H9 (cell line): ENCODE data around the gene MYF6. TPM values are rescaled to one million over a fixed set of nuclear protein-coding genes. Genes with fewer than 3 reads are reported as not detected.

Experiments used
- DNase-seq: peaks from one replicate; pipeline ENCODE4 v3.0.0-alpha.2; 2017
- H2AFZ ChIP-seq: one replicate; pipeline ENCODE4 v1.6.1; 2013; ENCODE audit warnings: mild to moderate bottlenecking, low read length, control low read depth, moderate library complexity
- H2AK5ac ChIP-seq: 2 replicates; pipeline ENCODE4 v1.6.1; 2013; ENCODE audit warnings: low read length, control low read depth, mixed read lengths; ENCODE audit not compliant: insufficient read length
- H2BK120ac ChIP-seq: one replicate; pipeline ENCODE4 v1.6.1; 2013; ENCODE audit warnings: low read depth, mild to moderate bottlenecking, low read length, control low read depth, inconsistent platforms; ENCODE audit not compliant: poor library complexity, severe bottlenecking
- H2BK12ac ChIP-seq: 2 replicates; pipeline ENCODE4 v1.6.1; 2013; ENCODE audit warnings: low read length, control low read depth, mixed read lengths, low read depth; ENCODE audit not compliant: insufficient read length
- H2BK15ac ChIP-seq: 2 replicates; pipeline ENCODE4 v1.6.1; 2013; ENCODE audit warnings: low read depth, low read length, control low read depth
- H2BK20ac ChIP-seq: one replicate; pipeline ENCODE4 v1.6.1; 2013; ENCODE audit warnings: low read depth, mild to moderate bottlenecking, low read length, control low read depth, inconsistent platforms; ENCODE audit not compliant: poor library complexity, severe bottlenecking
- H2BK5ac ChIP-seq: 2 replicates; pipeline ENCODE4 v1.6.1; 2013; ENCODE audit warnings: low read length, control low read depth, mixed read lengths; ENCODE audit not compliant: insufficient read length
- H3K14ac ChIP-seq: 2 replicates; pipeline ENCODE4 v1.6.1; 2013; ENCODE audit warnings: low read length, control low read depth; ENCODE audit not compliant: insufficient read depth
- H3K18ac ChIP-seq: 2 replicates; pipeline ENCODE4 v1.6.1; 2013; ENCODE audit warnings: low read depth, mild to moderate bottlenecking, mixed read lengths, low read length, control low read depth; ENCODE audit not compliant: insufficient read length
- H3K23ac ChIP-seq: 2 replicates; pipeline ENCODE4 v1.6.1; 2013; ENCODE audit warnings: low read length, control low read depth, mixed read lengths, low read depth; ENCODE audit not compliant: insufficient read length
- H3K23me2 ChIP-seq: 2 replicates; pipeline ENCODE4 v1.6.1; 2013; ENCODE audit warnings: low read depth, mild to moderate bottlenecking, mixed read lengths, low read length, control low read depth; ENCODE audit not compliant: insufficient read length, poor library complexity, severe bottlenecking
- H3K27ac ChIP-seq: 2 replicates; pipeline ENCODE4 v1.5.1; 2013; ENCODE audit warnings: low read length, control low read depth, mixed read lengths, low read depth; ENCODE audit not compliant: insufficient read length
- H3K27me3 ChIP-seq: 2 replicates; pipeline ENCODE4 v1.6.1; 2013; ENCODE audit warnings: low read length, control low read depth, inconsistent platforms; ENCODE audit not compliant: insufficient read depth
- H3K4ac ChIP-seq: 2 replicates; pipeline ENCODE4 v1.6.1; 2013; ENCODE audit warnings: low read depth, mild to moderate bottlenecking, control low read depth, inconsistent platforms, low read length, moderate library complexity
- H3K4me1 ChIP-seq: 2 replicates; pipeline ENCODE4 v1.6.1; 2013; ENCODE audit warnings: low read length, control low read depth, inconsistent platforms; ENCODE audit not compliant: insufficient read depth
- H3K4me2 ChIP-seq: 2 replicates; pipeline ENCODE4 v1.6.1; 2013; ENCODE audit warnings: low read length, control low read depth, mixed read lengths; ENCODE audit not compliant: insufficient read length, insufficient read depth
- H3K56ac ChIP-seq: 2 replicates; pipeline ENCODE4 v1.6.1; 2013; ENCODE audit warnings: low read depth, mild to moderate bottlenecking, mixed read lengths, low read length, control low read depth; ENCODE audit not compliant: insufficient read length
- H3K79me1 ChIP-seq: 2 replicates; pipeline ENCODE4 v1.6.1; 2013; ENCODE audit warnings: low read depth, mild to moderate bottlenecking, moderate library complexity, low read length, control low read depth, inconsistent platforms; ENCODE audit not compliant: insufficient read depth, poor library complexity, severe bottlenecking
- H3K79me2 ChIP-seq: 2 replicates; pipeline ENCODE4 v1.6.1; 2013; ENCODE audit warnings: low read length, control low read depth, inconsistent platforms; ENCODE audit not compliant: insufficient read depth
- H3K9ac ChIP-seq: 2 replicates; pipeline ENCODE4 v1.6.1; 2013; ENCODE audit warnings: low read length, control low read depth, mixed read lengths; ENCODE audit not compliant: insufficient read length; ENCODE audit errors: extremely low read depth
- H3K9me3 ChIP-seq: one replicate; pipeline ENCODE4 v1.6.1; 2013; ENCODE audit warnings: low read depth, low read length, inconsistent platforms; ENCODE audit not compliant: control insufficient read depth
- H3T11ph ChIP-seq: one replicate; pipeline ENCODE4 v1.6.1; 2013; ENCODE audit warnings: mild to moderate bottlenecking, low read length, control low read depth, inconsistent platforms
- H4K20me1 ChIP-seq: one replicate; pipeline ENCODE4 v1.6.1; 2013; ENCODE audit not compliant: control insufficient read depth, insufficient read length, insufficient read depth
- H4K5ac ChIP-seq: 2 replicates; pipeline ENCODE4 v1.6.1; 2013; ENCODE audit warnings: low read depth, mild to moderate bottlenecking, mixed read lengths, low read length, control low read depth; ENCODE audit not compliant: insufficient read length
- H4K8ac ChIP-seq: replicated peaks from 2 replicates; pipeline ENCODE4 v1.6.1; 2013; ENCODE audit warnings: low read length, control low read depth, mixed read lengths, low read depth; ENCODE audit not compliant: insufficient read length
- H4K91ac ChIP-seq: 2 replicates; pipeline ENCODE4 v1.6.1; 2013; ENCODE audit warnings: low read depth, mild to moderate bottlenecking, moderate library complexity, mixed read lengths, low read length, control low read depth; ENCODE audit not compliant: insufficient read length
- H3K27ac Mint-ChIP-seq, 3 experiments: 2 replicates in 2 of 3; 3 replicates in 1 of 3; pipeline ENCODE4 v1.8.0; 2020 to 2021; ENCODE audit warnings: mixed read lengths in 3 of 3, mild to moderate bottlenecking in 1 of 3, moderate library complexity in 1 of 3
- H3K27me3 Mint-ChIP-seq: 2 replicates; pipeline ENCODE4 v1.8.0; 2021; ENCODE audit warnings: low read depth, mild to moderate bottlenecking, moderate library complexity, mixed read lengths
- H3K36me3 Mint-ChIP-seq, 3 experiments: 2 replicates in 2 of 3; 3 replicates in 1 of 3; pipeline ENCODE4 v1.8.0; 2020 to 2021; ENCODE audit warnings: low read depth in 3 of 3, mixed read lengths in 3 of 3; ENCODE audit not compliant: insufficient read depth in 1 of 3
- H3K4me1 Mint-ChIP-seq, 2 experiments: 2 replicates each; pipeline ENCODE4 v1.8.0; 2020; ENCODE audit warnings: mixed read lengths in 2 of 2
- H3K4me3 Mint-ChIP-seq, 2 experiments: 2 replicates in 1 of 2; 3 replicates in 1 of 2; pipeline ENCODE4 v1.8.0; 2020 to 2021; ENCODE audit warnings: mild to moderate bottlenecking in 2 of 2, mixed read lengths in 2 of 2, moderate library complexity in 1 of 2
- H3K9me3 Mint-ChIP-seq, 2 experiments: 2 replicates in 1 of 2; 3 replicates in 1 of 2; pipeline ENCODE4 v1.8.0; 2020; ENCODE audit warnings: mild to moderate bottlenecking in 2 of 2, mixed read lengths in 2 of 2, moderate library complexity in 1 of 2
- CTCF ChIP-seq: fragments of 200-600 bp; sonication (generic); conservative IDR thresholded peaks from 3 replicates; pipeline ENCODE4 v1.8.0; 2021; ENCODE audit warnings: antibody characterized with exemption, mild to moderate bottlenecking
- WGBS: extraction: QIAGEN DNeasy Blood & Tissue Kit; methylation state at CpG from one replicate; pipeline ENCODE4 v1.1.7; 2013; ENCODE audit warnings: missing lambda C conversion rate, low lambda C conversion rate, mixed read lengths; ENCODE audit not compliant: insufficient read length; ENCODE audit errors: extremely low coverage; 5-methylcytosine and 5-hydroxymethylcytosine counted together
- total RNA-seq: library from RNA; stranded (reverse); gene quantifications from 2 replicates; pipeline ENCODE4 v1.2.1, GENCODE V29; 2021

Gene MYF6
- total RNA-seq, 1 experiment from 2014 or later: not detected

- Histone ChIP-seq H2BK20ac (no peak overlapping the region), H4K5ac (no peak overlapping the region), H2BK12ac (no peak overlapping the region), H4K91ac (no peak overlapping the region), H2AK5ac (no peak overlapping the region), H3K56ac (no peak overlapping the region), H3K4ac (no peak overlapping the region), H2AFZ (no peak overlapping the region), H2BK120ac (no peak overlapping the region), H2BK15ac (no peak overlapping the region), H4K8ac (no peak overlapping the region), H3K79me1 (no peaks in the 10 kb centered on the region), H3T11ph (no peak overlapping the region), H3K4me1 (peaks cover 3% of the 10 kb centered on the region), H3K9me3 (no peaks in the 10 kb centered on the region), H3K18ac (no peak overlapping the region), H3K14ac (no peak overlapping the region), H3K27ac (no peak overlapping the region), H3K23me2 (no peaks in the 10 kb centered on the region), H3K9ac (no peak overlapping the region), H3K4me2 (no peak overlapping the region), H3K23ac (no peak overlapping the region), H3K27me3 (no peaks in the 10 kb centered on the region), H2BK5ac (no peak overlapping the region), H4K20me1 (no peaks in the 10 kb centered on the region), H3K79me2 (no peaks in the 10 kb centered on the region)
- no peak for DNase-seq
- WGBS: no CpG with 5 or more reads among the region's 3 CpGs
- Mint-ChIP-seq H3K9me3 (no peaks in the 10 kb centered on the region; a peak in 1 of 5 replicates), H3K27ac (no peak overlapping the region), H3K4me1 (peaks cover 21 to 33% of the 10 kb centered on the region in 2 experiments), H3K36me3 (no peaks in the 10 kb centered on the region), H3K4me3 (no peak overlapping the region), H3K27me3 (no peaks in the 10 kb centered on the region)
- TF ChIP-seq CTCF: no peak
These were observed 27.9 kb upstream of the MYF6 start for GRCh38 chr12:80679346-80680131.
